Loucy (cell line): Measurements from ENCODE around the gene MED31.

Source experiments
- H2AFZ ChIP-seq: fragments of 200-600 bp; sonication (generic); 2 replicates; pipeline ENCODE4 v1.6.0; 2016; ENCODE audit warnings: antibody characterized with exemption, mild to moderate bottlenecking, low read length, moderate library complexity
- H3F3A ChIP-seq: fragments of 200-600 bp; 2 replicates; pipeline ENCODE4 v1.6.0; 2016; ENCODE audit warnings: antibody characterized with exemption, low read depth, mild to moderate bottlenecking
- H3K27me3 ChIP-seq: fragments of 200-600 bp; sonication (generic); 2 replicates; pipeline ENCODE4 v1.6.1; 2014; ENCODE audit warnings: low read length, mild to moderate bottlenecking; ENCODE audit not compliant: insufficient read depth, poor library complexity, severe bottlenecking
- H3K36me3 ChIP-seq: fragments of 200-600 bp; sonication (generic); 2 replicates; pipeline ENCODE4 v1.6.1; 2016; ENCODE audit warnings: low read length; ENCODE audit not compliant: insufficient read depth
- H3K4me1 ChIP-seq: fragments of 200-600 bp; sonication (generic); 2 replicates; pipeline ENCODE4 v1.5.1; 2014; ENCODE audit warnings: low read length, mild to moderate bottlenecking; ENCODE audit not compliant: insufficient read depth, poor library complexity, severe bottlenecking
- H3K4me2 ChIP-seq: fragments of 200-600 bp; sonication (generic); 2 replicates; pipeline ENCODE4 v1.6.0; 2014; ENCODE audit warnings: antibody characterized with exemption, low read length, low read depth, mild to moderate bottlenecking; ENCODE audit not compliant: poor library complexity, severe bottlenecking
- H3K4me3 ChIP-seq: fragments of 200-600 bp; sonication (generic); 2 replicates; pipeline ENCODE4 v1.5.1; 2014; ENCODE audit warnings: low read length, mild to moderate bottlenecking, mixed read lengths; ENCODE audit not compliant: poor library complexity, severe bottlenecking
- H3K79me2 ChIP-seq: fragments of 200-600 bp; sonication (generic); 2 replicates; pipeline ENCODE4 v1.6.1; 2014; ENCODE audit warnings: low read length; ENCODE audit not compliant: insufficient read depth
- H3K9ac ChIP-seq: fragments of 200-600 bp; sonication (generic); 2 replicates; pipeline ENCODE4 v1.6.0; 2014; ENCODE audit warnings: mild to moderate bottlenecking, low read depth, low read length, moderate library complexity; ENCODE audit not compliant: poor library complexity, severe bottlenecking
- H3K9me2 ChIP-seq: fragments of 200-600 bp; sonication (generic); replicated peaks from 2 replicates; pipeline ENCODE4 v1.6.1; 2016; ENCODE audit warnings: low read depth, low read length, mixed read lengths
- H3K9me3 ChIP-seq: fragments of 200-600 bp; sonication (generic); 2 replicates; pipeline ENCODE4 v1.6.1; 2014; ENCODE audit warnings: mild to moderate bottlenecking, antibody characterized with exemption, low read length, low read depth; ENCODE audit not compliant: insufficient read depth
- H4K20me1 ChIP-seq: fragments of 200-600 bp; sonication (generic); 2 replicates; pipeline ENCODE4 v1.6.0; 2014; ENCODE audit warnings: antibody characterized with exemption, low read length, mild to moderate bottlenecking; ENCODE audit not compliant: insufficient read depth, poor library complexity, severe bottlenecking
- CTCF ChIP-seq: fragments of 200-600 bp; sonication (generic); conservative IDR thresholded peaks from 2 replicates; pipeline ENCODE4 v1.5.1; 2014; ENCODE audit warnings: mild to moderate bottlenecking, antibody characterized with exemption, low read length
- EZH2phosphoT487 ChIP-seq: fragments of 200-600 bp; IDR thresholded peaks from 2 replicates; pipeline ENCODE4 v1.6.1; 2018; ENCODE audit warnings: antibody characterized with exemption, mild to moderate bottlenecking, moderate library complexity, borderline replicate concordance

The MED31 gene

GRCh38 chr17:6611231-6611630 is 40.2 kb downstream of the MED31 start:
- no peaks in the 10 kb centered on the region for H3K79me2 ChIP-seq
- H3K9me2 ChIP-seq, result no peaks in the 10 kb centered on the region
- no peaks in the 10 kb centered on the region for H3F3A ChIP-seq
- no peak overlapping the region for H3K9ac ChIP-seq
- no peaks in the 10 kb centered on the region for H3K9me3 ChIP-seq
- no peaks in the 10 kb centered on the region for H4K20me1 ChIP-seq
- H3K36me3 ChIP-seq, result peaks cover 46% of the 10 kb centered on the region; the same call in 1 of the 2 replicates
- no peak overlapping the region for H3K4me3 ChIP-seq
- no peaks in the 10 kb centered on the region for H3K27me3 ChIP-seq
- H3K4me2 ChIP-seq, result no peak overlapping the region
- no peak for TF ChIP-seq CTCF
- no peak for TF ChIP-seq EZH2phosphoT487
- H3K4me1 ChIP-seq, result no peaks in the 10 kb centered on the region
- no peak overlapping the region for H2AFZ ChIP-seq

GRCh38 chr17:6610011-6610410 is 41.4 kb downstream of the MED31 start:
- no peak overlapping the region for H2AFZ ChIP-seq
- no peaks in the 10 kb centered on the region for H3K9me3 ChIP-seq
- no peaks in the 10 kb centered on the region for H3K79me2 ChIP-seq
- no peak for TF ChIP-seq CTCF
- TF ChIP-seq EZH2phosphoT487, result no peak
- H3K9me2 ChIP-seq, result no peaks in the 10 kb centered on the region
- H3K36me3 ChIP-seq, result peaks cover 55% of the 10 kb centered on the region; the same call in 1 of the 2 replicates
- no peaks in the 10 kb centered on the region for H3F3A ChIP-seq
- H3K9ac ChIP-seq, result no peak overlapping the region
- H3K4me3 ChIP-seq, result no peak overlapping the region
- H4K20me1 ChIP-seq, result no peaks in the 10 kb centered on the region
- no peak overlapping the region for H3K4me2 ChIP-seq
- H3K4me1 ChIP-seq, result no peaks in the 10 kb centered on the region
- no peaks in the 10 kb centered on the region for H3K27me3 ChIP-seq

- no peaks in the 10 kb centered on the region for H3F3A ChIP-seq
- H3K9ac ChIP-seq, result no peak overlapping the region
- no peak overlapping the region for H3K4me3 ChIP-seq
- H2AFZ ChIP-seq, result no peak overlapping the region
- no peaks in the 10 kb centered on the region for H3K9me2 ChIP-seq
- no peaks in the 10 kb centered on the region for H3K4me1 ChIP-seq
- H3K9me3 ChIP-seq, result no peaks in the 10 kb centered on the region
- H3K79me2 ChIP-seq, result no peaks in the 10 kb centered on the region
- no peaks in the 10 kb centered on the region for H4K20me1 ChIP-seq
- TF ChIP-seq CTCF (no peak), EZH2phosphoT487 (no peak)
- no peak overlapping the region for H3K4me2 ChIP-seq
- H3K36me3 ChIP-seq, result peaks cover 65% of the 10 kb centered on the region; the same call in 1 of the 2 replicates
- no peaks in the 10 kb centered on the region for H3K27me3 ChIP-seq
Observed at GRCh38 chr17:6608321-6608720, 43.1 kb downstream of the MED31 start.
